Measurements from ENCODE around the gene LTO1. TPM values are rescaled to one million over a fixed set of nuclear protein-coding genes. Genes with fewer than 3 reads are reported as not detected.
A peak's percentile ranks its signal among the peaks of the same experiment; 100 is the strongest.

Gene LTO1
- polyA plus RNA-seq, 2 of the 4 experiments (the other 2 are of a cell fraction): 25.1 to 27.0 TPM

- FAIRE-seq (no peak), ATAC-seq (no peak), DNase-seq (ENCODE audit: low read depth in 1 of 2, low spot score in 1 of 2) (no peak)
- Histone ChIP-seq H3K27ac (no peak overlapping the region), H3K4me2 (no peak overlapping the region), H3K4me1 (peaks cover 29% of the 10 kb centered on the region), H3K4me3 (no peak overlapping the region), H3K9me3 (no peaks in the 10 kb centered on the region)
- CTCF ChIA-PET: interaction anchor here (1.2 to 9.2 kb wide), 9 partner anchors 7 to 583 kb away, joined by 4 to 220 read pairs (median 14); partner anchors contain the start of gene CCND1
- TF ChIP-seq FOXS1 (CRISPR knock-in tag; IDR thresholded peaks at IDR 0.05) (no peak), ZFP36 (IDR thresholded peaks at IDR 0.05; ENCODE audit: borderline replicate concordance, partially characterized antibody) (no peak), FOSL2 (IDR thresholded peaks at IDR 0.05) (no peak), FOSL2 (CRISPR knock-in tag; IDR thresholded peaks at IDR 0.05) (no peak), CHD4 (IDR thresholded peaks at IDR 0.05; ENCODE audit: borderline replicate concordance) (no peak), NR3C1 (IDR thresholded peaks at IDR 0.05) (no peak), USF2 (IDR thresholded peaks at IDR 0.05) (no peak), BCL3 (IDR thresholded peaks at IDR 0.05) (no peak), RARB (CRISPR knock-in tag; IDR thresholded peaks at IDR 0.05) (no peak), ZSCAN20 (CRISPR knock-in tag; IDR thresholded peaks at IDR 0.05) (no peak), POLR2A (IDR thresholded peaks at IDR 0.05; ENCODE audit: low read length) (no peak), SREBF2 (IDR thresholded peaks at IDR 0.05) (no peak), HOXB5 (CRISPR knock-in tag; IDR thresholded peaks at IDR 0.05) (no peak), FOSB (CRISPR knock-in tag; IDR thresholded peaks at IDR 0.05) (no peak)
- POLR2A ChIA-PET: no interaction called here
- 89% methylated on average over 9 of the region's 10 CpGs for WGBS (ENCODE audit: missing lambda C conversion rate)
Observed at GRCh38 chr11:69671734-69672465, 3.3 kb downstream of the LTO1 start.

- H3K27ac ChIP-seq: peak overlapping the region; percentile 49 to 72; a peak in 4 of 6 replicates
- peak overlapping the region; percentile 33; the same call in 2 of the 3 replicates for H3K4me2 ChIP-seq
- ATAC-seq: peak; percentile 80 to 81
- CTCF ChIA-PET: interaction anchor here (0.6 to 9.2 kb wide), 36 partner anchors 9 to 634 kb away, joined by 3 to 220 read pairs (median 4); partner anchors contain the start of genes CCND1 and MYEOV
- DNase-seq (ENCODE audit: low read depth in 1 of 2, low spot score in 1 of 2): peak; percentile 87 to 90
- TF ChIP-seq EHMT2 (IDR thresholded peaks at IDR 0.05; ENCODE audit: low read depth) (no peak), SMC3 (IDR thresholded peaks at IDR 0.05) (peak; percentile 90), JUNB (IDR thresholded peaks at IDR 0.05) (no peak), CTCF (IDR thresholded peaks at IDR 0.05) (peak; percentile 93), RAD21 (conservative IDR thresholded peaks at IDR 0.05 in 1 of 2, IDR thresholded peaks at IDR 0.05 in 1 of 2) (peak; percentile 92), NFE2L2 (conservative IDR thresholded peaks at IDR 0.05; ENCODE audit: low read length) (no peak), HES2 (IDR thresholded peaks at IDR 0.05) (no peak)
- peaks cover 24% of the 10 kb centered on the region for H3K4me1 ChIP-seq
- no peaks in the 10 kb centered on the region for H3K9me3 ChIP-seq
- no peak for FAIRE-seq
- POLR2A ChIA-PET: interaction anchor here (0.7 to 1.1 kb wide), 3 partner anchors 26 to 569 kb away, joined by 3 read pairs; no protein-coding TSS in a partner anchor
- H3K4me3 ChIP-seq: no peak overlapping the region
- WGBS (ENCODE audit: missing lambda C conversion rate): 37% methylated on average over 15 of the region's 18 CpGs
Observed at GRCh38 chr11:69670158-69670845, 4.9 kb downstream of the LTO1 start.

Measured in A549 (cell line).